Stomach (tissue), 9 donors: ENCODE results near the gene RHBDL3. TPM values are rescaled to one million over a fixed set of nuclear protein-coding genes. Genes with fewer than 3 reads are reported as not detected.

Experiments
- DNase-seq, 2 donors: peaks; one replicate each; pipeline versions ENCODE4 v3.0.0 to v3.0.0-alpha.2; 2013 to 2019
- H3K27ac ChIP-seq, 5 donors: fragments of 200-600 bp in 4 of 5; sonication (generic) in 4 of 5; one replicate each; pipeline ENCODE4 v1.5.1; 2013 to 2019; ENCODE audit warnings: mild to moderate bottlenecking in 1 of 5, moderate library complexity in 1 of 5
- H3K27me3 ChIP-seq, 3 donors: fragments of 200-600 bp; sonication (generic); one replicate each; pipeline ENCODE4 v1.5.1; 2017 to 2019; ENCODE audit warnings: mixed run types in 1 of 3
- H3K36me3 ChIP-seq, 4 donors: fragments of 200-600 bp; sonication (generic); 1 replicate in 3 of 4; 2 replicates in 1 of 4; pipeline ENCODE4 v1.5.1; 2016 to 2019
- H3K4me1 ChIP-seq, 4 donors: fragments of 200-600 bp; sonication (generic); one replicate each; pipeline ENCODE4 v1.5.1; 2016 to 2019
- H3K4me3 ChIP-seq, 4 donors: fragments of 200-600 bp; sonication (generic) in 3 of 4; one replicate each; pipeline ENCODE4 v1.5.1; 2016 to 2019; ENCODE audit warnings: mild to moderate bottlenecking in 1 of 4
- H3K9me3 ChIP-seq, 4 donors: fragments of 200-600 bp; sonication (generic); one replicate each; pipeline ENCODE4 v1.5.1; 2016 to 2019
- EP300 ChIP-seq: sonication (generic); formaldehyde crosslinking; IDR thresholded peaks from one replicate; pipeline ENCODE4 v1.6.1; 2017; ENCODE audit warnings: antibody characterized with exemption
- POLR2A ChIP-seq, 4 donors: fragments of 450-650 bp; IDR thresholded peaks; one replicate each; pipeline ENCODE4 v1.6.1; 2016; ENCODE audit warnings: antibody characterized with exemption in 4 of 4, control low read depth in 2 of 4, mild to moderate bottlenecking in 1 of 4, moderate library complexity in 1 of 4
- POLR2AphosphoS5 ChIP-seq, 3 donors: sonication (generic); formaldehyde crosslinking; IDR thresholded peaks; one replicate each; pipeline ENCODE4 v1.6.1; 2016; ENCODE audit warnings: antibody characterized with exemption in 3 of 3
- WGBS, 5 donors: extraction: QIAGEN DNeasy Blood & Tissue Kit in 3 of 5; methylation state at CpG; one replicate each; pipeline versions ENCODE4 v1.1.5 to v1.1.7; 2013 to 2018; 5-methylcytosine and 5-hydroxymethylcytosine counted together
- intact Hi-C: fragments of 100-400 bp; cut with DNase I; formaldehyde crosslinking; loops from one replicate; pipeline ENCODE4 v1.15.1; 2023; ENCODE audit warnings: low total_unique reads
- polyA plus RNA-seq, 3 donors: library from polyadenylated mRNA; stranded (reverse); fragments of 200-250 nt; gene quantifications; one replicate each; pipeline ENCODE4 v1.2.3, GENCODE V29; 2013
- total RNA-seq, 5 donors: library from RNA; depleted of rRNA; stranded (reverse); fragments of >200 nt; gene quantifications; one replicate each; pipeline versions ENCODE4 v1.1.0 to v1.2.3, GENCODE V29; 2014 to 2016
- TF ChIP-seq, protein P1 (sequence below), 7 experiments: fragments of 450-650 bp in 4 of 7; fragments of 200-600 bp in 3 of 7; sonication (generic) in 3 of 7; IDR thresholded peaks; one replicate each; pipeline ENCODE4 v1.5.1; 2016 to 2019; ENCODE audit warnings: antibody characterized with exemption in 7 of 7, control low read depth in 2 of 7, mild to moderate bottlenecking in 1 of 7
- donor health status: healthy with polysubstance abuse.
- donor health status: Bipolar disorder and iron deficiency.
- donor health status: healthy.

Gene RHBDL3
- total and polyA plus RNA-seq, 8 donors = 0.31 to 15.2 (median 1.8) TPM; not detected in 2

GRCh38 chr17:32281011-32281451, 15.4 kb downstream of the RHBDL3 start:
- intact Hi-C loops = no loop called here
- 19 to 42% (median 37%) methylated on average over 7 to 9 of the region's 9 CpGs for WGBS, 5 donors

DNA sequence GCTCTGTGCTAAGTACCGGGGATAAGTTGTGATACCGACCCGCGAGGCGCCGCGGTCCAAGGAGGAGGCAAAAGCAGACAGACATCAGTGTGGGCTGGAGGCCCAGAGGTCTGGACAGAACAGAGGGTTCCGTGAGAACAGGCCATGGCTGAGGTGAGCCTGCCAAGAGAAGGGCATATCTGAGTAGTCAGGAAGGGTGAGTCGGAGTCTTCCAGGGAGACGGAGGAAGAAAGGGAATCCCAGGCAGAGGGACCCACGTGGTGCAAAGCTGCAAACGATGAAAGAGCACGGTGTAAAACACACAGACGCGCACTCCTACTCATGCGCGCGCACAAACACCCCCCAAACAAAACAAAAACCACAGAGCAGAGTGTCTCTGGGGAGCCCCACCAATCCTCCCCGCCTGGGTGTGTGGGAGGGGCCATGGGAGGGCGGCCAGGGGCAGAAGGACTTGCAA, 18.1 kb downstream of the RHBDL3 start:
- H3K36me3 ChIP-seq = no peaks in the 10 kb centered on the region
- H3K4me3 ChIP-seq = no peak overlapping the region
- TF ChIP-seq POLR2AphosphoS5 (IDR thresholded peaks at IDR 0.05) (no peak), EP300 (no peak), POLR2A (IDR thresholded peaks at IDR 0.05) (no peak)
- TF ChIP-seq, protein P1, sequence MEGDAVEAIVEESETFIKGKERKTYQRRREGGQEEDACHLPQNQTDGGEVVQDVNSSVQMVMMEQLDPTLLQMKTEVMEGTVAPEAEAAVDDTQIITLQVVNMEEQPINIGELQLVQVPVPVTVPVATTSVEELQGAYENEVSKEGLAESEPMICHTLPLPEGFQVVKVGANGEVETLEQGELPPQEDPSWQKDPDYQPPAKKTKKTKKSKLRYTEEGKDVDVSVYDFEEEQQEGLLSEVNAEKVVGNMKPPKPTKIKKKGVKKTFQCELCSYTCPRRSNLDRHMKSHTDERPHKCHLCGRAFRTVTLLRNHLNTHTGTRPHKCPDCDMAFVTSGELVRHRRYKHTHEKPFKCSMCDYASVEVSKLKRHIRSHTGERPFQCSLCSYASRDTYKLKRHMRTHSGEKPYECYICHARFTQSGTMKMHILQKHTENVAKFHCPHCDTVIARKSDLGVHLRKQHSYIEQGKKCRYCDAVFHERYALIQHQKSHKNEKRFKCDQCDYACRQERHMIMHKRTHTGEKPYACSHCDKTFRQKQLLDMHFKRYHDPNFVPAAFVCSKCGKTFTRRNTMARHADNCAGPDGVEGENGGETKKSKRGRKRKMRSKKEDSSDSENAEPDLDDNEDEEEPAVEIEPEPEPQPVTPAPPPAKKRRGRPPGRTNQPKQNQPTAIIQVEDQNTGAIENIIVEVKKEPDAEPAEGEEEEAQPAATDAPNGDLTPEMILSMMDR (IDR thresholded peaks at IDR 0.05) = no peak
- peaks cover 0 to 11% (median 3%) of the 10 kb centered on the region in 4 donors for H3K4me1 ChIP-seq
- intact Hi-C loops = no loop called here
- H3K9me3 ChIP-seq = no peaks in the 10 kb centered on the region
- WGBS, 5 donors = 66 to 76% (median 69%) methylated on average over 20 of the region's 20 CpGs
- no peak overlapping the region for H3K27ac ChIP-seq
- peaks cover 0 to 24% (median 0%) of the 10 kb centered on the region in 3 donors for H3K27me3 ChIP-seq
- no peak for DNase-seq

More at GRCh38 chr17:32281011-32281451, 15.4 kb downstream of the RHBDL3 start:
- H3K36me3 ChIP-seq = no peaks in the 10 kb centered on the region
- peaks cover 0 to 8% (median 3%) of the 10 kb centered on the region in 4 donors for H3K4me1 ChIP-seq
- TF ChIP-seq, protein P1 (IDR thresholded peaks at IDR 0.05) = no peak
- no peak for TF ChIP-seq POLR2A (IDR thresholded peaks at IDR 0.05)
- no peak for TF ChIP-seq EP300
- no peak for TF ChIP-seq POLR2AphosphoS5 (IDR thresholded peaks at IDR 0.05)
- DNase-seq = peak; percentile 43 to 68
- no peak overlapping the region for H3K4me3 ChIP-seq
- no peaks in the 10 kb centered on the region for H3K9me3 ChIP-seq
- H3K27ac ChIP-seq = no peak overlapping the region
- H3K27me3 ChIP-seq = peaks cover 0 to 24% (median 0%) of the 10 kb centered on the region in 3 donors

DNA sequence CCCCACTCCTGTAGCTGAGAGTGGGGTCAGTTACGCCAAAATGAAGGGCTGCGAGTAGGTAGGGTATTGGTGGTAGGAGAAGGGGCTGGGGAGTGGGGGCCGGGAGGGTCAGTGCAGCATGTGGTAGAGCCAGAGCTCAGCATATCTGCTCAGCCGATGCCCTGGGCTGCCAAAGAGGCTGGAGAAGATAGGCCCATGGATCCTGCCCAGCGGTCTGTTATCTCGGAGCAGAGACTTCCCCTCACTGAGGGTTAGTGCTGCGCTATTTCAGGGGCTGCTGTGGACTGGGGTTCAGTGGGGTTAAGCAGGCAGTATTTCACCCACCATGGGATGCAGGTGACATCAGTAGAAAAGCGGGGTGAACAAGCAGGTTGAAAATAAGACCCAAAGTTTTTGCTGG, 19.7 kb downstream of the RHBDL3 start:
- WGBS, 5 donors = 88 to 92% (median 90%) methylated on average over 8 of the region's 8 CpGs
- TF ChIP-seq EP300 = no peak
- TF ChIP-seq, protein P1 (IDR thresholded peaks at IDR 0.05) = no peak
- TF ChIP-seq POLR2AphosphoS5 (IDR thresholded peaks at IDR 0.05) = no peak
- TF ChIP-seq POLR2A (IDR thresholded peaks at IDR 0.05) = no peak

GRCh38 chr17:32285746-32286517, 20.3 kb downstream of the RHBDL3 start:
- Histone ChIP-seq H3K27me3 (peaks cover 0 to 22% (median 0%) of the 10 kb centered on the region in 3 donors), H3K4me1 (peaks cover 0 to 11% (median 3%) of the 10 kb centered on the region in 4 donors), H3K4me3 (no peak overlapping the region), H3K36me3 (no peaks in the 10 kb centered on the region), H3K27ac (no peak overlapping the region), H3K9me3 (no peaks in the 10 kb centered on the region)
- DNase-seq = no peak
- WGBS, 5 donors = 69 to 85% (median 78%) methylated on average over 5 to 9 of the region's 9 CpGs
- intact Hi-C loops = no loop called here
- TF ChIP-seq EP300 (no peak), POLR2A (IDR thresholded peaks at IDR 0.05) (no peak), POLR2AphosphoS5 (IDR thresholded peaks at IDR 0.05) (no peak)
- TF ChIP-seq, protein P1 (IDR thresholded peaks at IDR 0.05) = no peak

More for the DNA sequence above, 19.7 kb downstream of the RHBDL3 start:
- intact Hi-C loops = no loop called here
- H3K4me3 ChIP-seq = no peak overlapping the region
- H3K36me3 ChIP-seq = no peaks in the 10 kb centered on the region
- H3K9me3 ChIP-seq = no peaks in the 10 kb centered on the region
- no peak overlapping the region for H3K27ac ChIP-seq
- H3K27me3 ChIP-seq = peaks cover 0 to 24% (median 0%) of the 10 kb centered on the region in 3 donors
- peaks cover 0 to 14% (median 3%) of the 10 kb centered on the region in 4 donors for H3K4me1 ChIP-seq
- DNase-seq = no peak
